K562 (cell line): ENCODE results near the gene PACS2. TPM values are rescaled to one million over a fixed set of nuclear protein-coding genes. Genes with fewer than 3 reads are reported as not detected.

Source experiments
- ATAC-seq: fragments of 200-7000 bp; cut with Tn5 transposase; 3 replicates; pipeline ENCODE4 v1.9.1; 2020; ENCODE audit warnings: moderate library complexity
- BruUV-seq: library from RNA; stranded (reverse); fragments of 400-500 nt; replicated peaks from 2 replicates; lab custom pipeline; 2021; lab: Mats Ljungman, UMichigan
- CTCF ChIA-PET: fragments of 300-600 bp; formaldehyde crosslinking; extraction: SDS; loops from one replicate; lab custom pipeline; 2021; ENCODE audit warnings: low intra/inter-chr PET ratio; lab: Yijun Ruan, JAX
- POLR2A ChIA-PET: fragments of 300-600, 350-650 bp; sonication (Branson Sonifier 250); formaldehyde crosslinking; extraction: SDS; loops from one replicate; lab custom pipeline; 2021; ENCODE audit warnings: antibody characterized with exemption, inconsistent platforms; lab: Yijun Ruan, JAX
- DNase-seq, 4 experiments: peaks; one replicate each; pipeline versions ENCODE4 v3.0.0 to v3.0.0-alpha.2; 2011 to 2018; ENCODE audit warnings: low spot score in 3 of 4, mixed read lengths in 3 of 4; ENCODE audit errors: extremely low read depth in 1 of 4
- FAIRE-seq: peaks from 2 replicates; lab custom pipeline; 2011; peaks lifted over from hg19 to GRCh38; lab: Jason Lieb, UNC
- H2AFZ ChIP-seq: 2 replicates; pipeline ENCODE4 v1.6.0; 2011; ENCODE audit warnings: low read depth, low read length, control low read depth, inconsistent platforms
- H3K27ac ChIP-seq: fragments of 200-600 bp; 3 replicates; pipeline ENCODE4 v1.8.0; 2011; ENCODE audit warnings: low read depth, mild to moderate bottlenecking, control low read depth, inconsistent platforms, low read length, moderate library complexity, mixed read lengths; ENCODE audit errors: extremely low read depth
- H3K27me3 ChIP-seq, 2 experiments: fragments of 300-600 bp in 1 of 2; 2 replicates in 1 of 2; 3 replicates in 1 of 2; pipeline versions ENCODE4 v1.6.0 to v1.8.0; 2011; ENCODE audit warnings: inconsistent platforms in 2 of 2, low read length in 2 of 2, mild to moderate bottlenecking in 1 of 2, mixed read lengths in 1 of 2, moderate library complexity in 1 of 2; ENCODE audit not compliant: control insufficient read depth in 2 of 2, insufficient read depth in 2 of 2
- H3K36me3 ChIP-seq: fragments of 300-600 bp; 3 replicates; pipeline ENCODE4 v1.8.0; 2011; ENCODE audit warnings: mild to moderate bottlenecking, low read length, inconsistent platforms; ENCODE audit not compliant: control insufficient read depth, insufficient read depth
- H3K4me1 ChIP-seq, 2 experiments: fragments of 200-600 bp in 1 of 2; replicated peaks in 1 of 2; 2 replicates in 1 of 2; 3 replicates in 1 of 2; pipeline versions ENCODE4 v1.5.1 to v1.8.0; 2011; ENCODE audit warnings: inconsistent platforms in 2 of 2, low read length in 2 of 2, mild to moderate bottlenecking in 1 of 2, mixed read lengths in 1 of 2, moderate library complexity in 1 of 2; ENCODE audit not compliant: control insufficient read depth in 2 of 2, insufficient read depth in 2 of 2
- H3K4me2 ChIP-seq: 2 replicates; pipeline ENCODE4 v1.6.1; 2011; ENCODE audit warnings: low read length, control low read depth, inconsistent platforms, mixed read lengths; ENCODE audit not compliant: insufficient read depth
- H3K4me3 ChIP-seq: fragments of 200-600 bp; sonication (generic), shearing (Covaris generic); 2 replicates; pipeline ENCODE4 v1.5.1; 2016; ENCODE audit warnings: control low read depth, inconsistent platforms
- H3K79me2 ChIP-seq: fragments of 200-600 bp; 3 replicates; pipeline ENCODE4 v1.8.0; 2011; ENCODE audit warnings: low read length, inconsistent platforms; ENCODE audit not compliant: control insufficient read depth, insufficient read depth
- H3K9ac ChIP-seq, 2 experiments: 2 replicates each; pipeline versions ENCODE4 v1.6.0 to v1.6.1; 2011; ENCODE audit warnings: low read depth in 2 of 2, low read length in 2 of 2, control low read depth in 1 of 2, inconsistent platforms in 1 of 2, mild to moderate bottlenecking in 1 of 2, mixed read lengths in 1 of 2; ENCODE audit not compliant: insufficient read depth in 1 of 2
- H3K9me1 ChIP-seq: one replicate; pipeline ENCODE4 v1.6.0; 2011; ENCODE audit warnings: inconsistent platforms, mild to moderate bottlenecking, low read length, moderate library complexity; ENCODE audit not compliant: control insufficient read depth, insufficient read depth
- H3K9me3 ChIP-seq: replicated peaks from 2 replicates; pipeline ENCODE4 v1.5.1; 2011; ENCODE audit warnings: low read depth, low read length, inconsistent platforms; ENCODE audit not compliant: control insufficient read depth, insufficient read depth
- H4K20me1 ChIP-seq: replicated peaks from 2 replicates; pipeline ENCODE4 v1.6.1; 2011; ENCODE audit warnings: low read length, inconsistent platforms, mixed read lengths; ENCODE audit not compliant: control insufficient read depth, insufficient read depth
- BRF1 ChIP-seq: IDR thresholded peaks from 3 replicates; pipeline ENCODE4 v1.6.1; 2011; ENCODE audit warnings: borderline replicate concordance, mild to moderate bottlenecking; ENCODE audit not compliant: insufficient read length; ENCODE audit errors: extremely low read depth
- FOXO4 ChIP-seq: fragments of 450-650 bp; formaldehyde crosslinking; IDR thresholded peaks from 2 replicates; pipeline ENCODE4 v1.4.0; 2020; ENCODE audit warnings: mild to moderate bottlenecking, moderate library complexity
- LCOR ChIP-seq: sonication (generic); formaldehyde crosslinking; IDR thresholded peaks from 2 replicates; pipeline ENCODE4 v1.8.0; 2022; ENCODE audit warnings: mild to moderate bottlenecking, missing genetic modification reagents
- ZNF41 ChIP-seq: fragments of 250-450 bp; sonication (Bioruptor Pico); conservative IDR thresholded peaks from 2 replicates; pipeline ENCODE4 v1.4.0; 2020; ENCODE audit warnings: mild to moderate bottlenecking
- ZNF639 ChIP-seq, 2 experiments: fragments of 200-800 bp in 1 of 2; sonication (Bioruptor generic) in 1 of 2; sonication (generic) in 1 of 2; formaldehyde crosslinking in 1 of 2; IDR thresholded peaks in 1 of 2; conservative IDR thresholded peaks in 1 of 2; 2 replicates each; pipeline versions ENCODE4 v1.5.0 to v1.6.1; 2016 to 2020; ENCODE audit warnings: missing compliant biosample characterization in 1 of 2, missing genetic modification characterization in 1 of 2, missing genetic modification reagents in 1 of 2
- WGBS: fragments of 100-300 bp; shearing (Covaris generic); methylation state at CpG from one replicate; pipeline ENCODE4 v1.1.6; 2016; ENCODE audit warnings: low coverage, mixed read lengths; ENCODE audit not compliant: insufficient coverage; ENCODE audit errors: missing lambda C conversion rate; 5-methylcytosine and 5-hydroxymethylcytosine counted together
- in situ Hi-C: fragments of 300-500 bp; cut with MboI; formaldehyde crosslinking; loops from 4 replicates; pipeline ENCODE4 v1.15.0; 2018; ENCODE audit warnings: inconsistent platforms, mixed read lengths
- intact Hi-C: fragments of 100-400 bp; cut with micrococcal nuclease; formaldehyde crosslinking; loops from 2 replicates; pipeline ENCODE4 v1.14.2; 2022
- polyA plus RNA-seq, 8 experiments: library from polyadenylated mRNA; depleted of rRNA in 4 of 8; stranded (reverse) in 5 of 8; unstranded in 3 of 8; fragments of >200 nt; fragmentation: Nextera tagmentation in 2 of 8; fragmentation: Illumina TruSeq in 1 of 8; extraction: Ambion mirVana in 2 of 8; extraction: Trizol in 1 of 8; gene quantifications; 2 replicates each; pipeline versions ENCODE4 v1.2.1 to v1.2.3, GENCODE V29; 2011 to 2014; ENCODE audit warnings: inconsistent platforms in 1 of 8, missing spikeins in 1 of 8
- total RNA-seq, 7 experiments: library from RNA; depleted of rRNA in 6 of 7; stranded (reverse); fragments of >200 nt in 6 of 7; fragmentation: Illumina TruSeq in 2 of 7; extraction: Trizol in 2 of 7; gene quantifications; 2 replicates each; pipeline versions ENCODE4 v1.2.1 to v1.2.3, GENCODE V29; 2011 to 2021; ENCODE audit warnings: low replicate concordance in 1 of 7
- TF ChIP-seq, protein P1 (sequence below): fragments of 450-650 bp; IDR thresholded peaks from 2 replicates; pipeline ENCODE4 v1.6.1; 2016; ENCODE audit warnings: mild to moderate bottlenecking, moderate library complexity

Gene PACS2
- total and polyA plus RNA-seq, 9 of the 15 experiments (the other 6 are each of a cell fraction or from before 2014, with no cell fraction given): 0.11 to 20.8 (median 9.9) TPM

DNA sequence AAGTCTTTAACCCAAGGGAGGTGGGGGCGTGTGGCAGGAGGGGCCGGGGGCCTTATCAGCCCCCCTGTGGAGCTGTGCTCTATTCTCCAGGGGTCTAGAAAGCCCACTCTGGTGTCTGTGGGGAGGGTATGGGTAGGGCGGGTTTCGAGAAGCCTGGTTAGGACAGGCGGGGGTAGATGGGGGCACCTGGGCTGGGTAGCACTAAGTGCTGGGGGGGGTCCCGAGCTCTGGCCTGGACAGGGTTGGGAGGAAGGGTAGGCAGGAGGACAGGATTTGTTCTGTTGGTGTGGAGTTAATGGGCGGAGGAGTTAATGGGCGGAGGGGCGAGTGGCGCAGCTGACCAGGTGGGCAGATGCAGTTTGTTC, 2.0 kb downstream of the PACS2 start:
- intact Hi-C loops: no loop called here
- DNase-seq (no peak), FAIRE-seq (no peak), ATAC-seq (no peak)
- H3K4me3 ChIP-seq: no peak overlapping the region
- BruUV-seq: no TSS peak
- no peak overlapping the region; a peak in 1 of 4 replicates for H3K9ac ChIP-seq
- H3K9me1 ChIP-seq: no peaks in the 10 kb centered on the region
- H3K27ac ChIP-seq: no peak overlapping the region
- H3K36me3 ChIP-seq: no peaks in the 10 kb centered on the region
- in situ Hi-C loops: no loop called here
- H4K20me1 ChIP-seq: no peaks in the 10 kb centered on the region
- H3K4me2 ChIP-seq: no peak overlapping the region
- CTCF ChIA-PET: no interaction called here
- POLR2A ChIA-PET: no interaction called here
- no peaks in the 10 kb centered on the region for H3K9me3 ChIP-seq
- no peaks in the 10 kb centered on the region for H3K27me3 ChIP-seq
- H3K4me1 ChIP-seq: peaks cover 6 to 43% of the 10 kb centered on the region in 2 experiments; a peak in 4 of 5 replicates
- H2AFZ ChIP-seq: no peak overlapping the region
- whole genome bisulfite sequencing: 93% methylated on average over 3 of the region's 10 CpGs
- H3K79me2 ChIP-seq: peaks cover 25% of the 10 kb centered on the region
- TF ChIP-seq FOXO4 (CRISPR knock-in tag) (no peak), ZNF41 (CRISPR knock-in tag) (no peak), BRF1 (no peak), LCOR (CRISPR knock-in tag) (no peak), ZNF639 (CRISPR knock-in tag; conservative IDR thresholded peaks at IDR 0.05 in 1 of 2, IDR thresholded peaks at IDR 0.05 in 1 of 2) (no peak)
- TF ChIP-seq, protein P1, sequence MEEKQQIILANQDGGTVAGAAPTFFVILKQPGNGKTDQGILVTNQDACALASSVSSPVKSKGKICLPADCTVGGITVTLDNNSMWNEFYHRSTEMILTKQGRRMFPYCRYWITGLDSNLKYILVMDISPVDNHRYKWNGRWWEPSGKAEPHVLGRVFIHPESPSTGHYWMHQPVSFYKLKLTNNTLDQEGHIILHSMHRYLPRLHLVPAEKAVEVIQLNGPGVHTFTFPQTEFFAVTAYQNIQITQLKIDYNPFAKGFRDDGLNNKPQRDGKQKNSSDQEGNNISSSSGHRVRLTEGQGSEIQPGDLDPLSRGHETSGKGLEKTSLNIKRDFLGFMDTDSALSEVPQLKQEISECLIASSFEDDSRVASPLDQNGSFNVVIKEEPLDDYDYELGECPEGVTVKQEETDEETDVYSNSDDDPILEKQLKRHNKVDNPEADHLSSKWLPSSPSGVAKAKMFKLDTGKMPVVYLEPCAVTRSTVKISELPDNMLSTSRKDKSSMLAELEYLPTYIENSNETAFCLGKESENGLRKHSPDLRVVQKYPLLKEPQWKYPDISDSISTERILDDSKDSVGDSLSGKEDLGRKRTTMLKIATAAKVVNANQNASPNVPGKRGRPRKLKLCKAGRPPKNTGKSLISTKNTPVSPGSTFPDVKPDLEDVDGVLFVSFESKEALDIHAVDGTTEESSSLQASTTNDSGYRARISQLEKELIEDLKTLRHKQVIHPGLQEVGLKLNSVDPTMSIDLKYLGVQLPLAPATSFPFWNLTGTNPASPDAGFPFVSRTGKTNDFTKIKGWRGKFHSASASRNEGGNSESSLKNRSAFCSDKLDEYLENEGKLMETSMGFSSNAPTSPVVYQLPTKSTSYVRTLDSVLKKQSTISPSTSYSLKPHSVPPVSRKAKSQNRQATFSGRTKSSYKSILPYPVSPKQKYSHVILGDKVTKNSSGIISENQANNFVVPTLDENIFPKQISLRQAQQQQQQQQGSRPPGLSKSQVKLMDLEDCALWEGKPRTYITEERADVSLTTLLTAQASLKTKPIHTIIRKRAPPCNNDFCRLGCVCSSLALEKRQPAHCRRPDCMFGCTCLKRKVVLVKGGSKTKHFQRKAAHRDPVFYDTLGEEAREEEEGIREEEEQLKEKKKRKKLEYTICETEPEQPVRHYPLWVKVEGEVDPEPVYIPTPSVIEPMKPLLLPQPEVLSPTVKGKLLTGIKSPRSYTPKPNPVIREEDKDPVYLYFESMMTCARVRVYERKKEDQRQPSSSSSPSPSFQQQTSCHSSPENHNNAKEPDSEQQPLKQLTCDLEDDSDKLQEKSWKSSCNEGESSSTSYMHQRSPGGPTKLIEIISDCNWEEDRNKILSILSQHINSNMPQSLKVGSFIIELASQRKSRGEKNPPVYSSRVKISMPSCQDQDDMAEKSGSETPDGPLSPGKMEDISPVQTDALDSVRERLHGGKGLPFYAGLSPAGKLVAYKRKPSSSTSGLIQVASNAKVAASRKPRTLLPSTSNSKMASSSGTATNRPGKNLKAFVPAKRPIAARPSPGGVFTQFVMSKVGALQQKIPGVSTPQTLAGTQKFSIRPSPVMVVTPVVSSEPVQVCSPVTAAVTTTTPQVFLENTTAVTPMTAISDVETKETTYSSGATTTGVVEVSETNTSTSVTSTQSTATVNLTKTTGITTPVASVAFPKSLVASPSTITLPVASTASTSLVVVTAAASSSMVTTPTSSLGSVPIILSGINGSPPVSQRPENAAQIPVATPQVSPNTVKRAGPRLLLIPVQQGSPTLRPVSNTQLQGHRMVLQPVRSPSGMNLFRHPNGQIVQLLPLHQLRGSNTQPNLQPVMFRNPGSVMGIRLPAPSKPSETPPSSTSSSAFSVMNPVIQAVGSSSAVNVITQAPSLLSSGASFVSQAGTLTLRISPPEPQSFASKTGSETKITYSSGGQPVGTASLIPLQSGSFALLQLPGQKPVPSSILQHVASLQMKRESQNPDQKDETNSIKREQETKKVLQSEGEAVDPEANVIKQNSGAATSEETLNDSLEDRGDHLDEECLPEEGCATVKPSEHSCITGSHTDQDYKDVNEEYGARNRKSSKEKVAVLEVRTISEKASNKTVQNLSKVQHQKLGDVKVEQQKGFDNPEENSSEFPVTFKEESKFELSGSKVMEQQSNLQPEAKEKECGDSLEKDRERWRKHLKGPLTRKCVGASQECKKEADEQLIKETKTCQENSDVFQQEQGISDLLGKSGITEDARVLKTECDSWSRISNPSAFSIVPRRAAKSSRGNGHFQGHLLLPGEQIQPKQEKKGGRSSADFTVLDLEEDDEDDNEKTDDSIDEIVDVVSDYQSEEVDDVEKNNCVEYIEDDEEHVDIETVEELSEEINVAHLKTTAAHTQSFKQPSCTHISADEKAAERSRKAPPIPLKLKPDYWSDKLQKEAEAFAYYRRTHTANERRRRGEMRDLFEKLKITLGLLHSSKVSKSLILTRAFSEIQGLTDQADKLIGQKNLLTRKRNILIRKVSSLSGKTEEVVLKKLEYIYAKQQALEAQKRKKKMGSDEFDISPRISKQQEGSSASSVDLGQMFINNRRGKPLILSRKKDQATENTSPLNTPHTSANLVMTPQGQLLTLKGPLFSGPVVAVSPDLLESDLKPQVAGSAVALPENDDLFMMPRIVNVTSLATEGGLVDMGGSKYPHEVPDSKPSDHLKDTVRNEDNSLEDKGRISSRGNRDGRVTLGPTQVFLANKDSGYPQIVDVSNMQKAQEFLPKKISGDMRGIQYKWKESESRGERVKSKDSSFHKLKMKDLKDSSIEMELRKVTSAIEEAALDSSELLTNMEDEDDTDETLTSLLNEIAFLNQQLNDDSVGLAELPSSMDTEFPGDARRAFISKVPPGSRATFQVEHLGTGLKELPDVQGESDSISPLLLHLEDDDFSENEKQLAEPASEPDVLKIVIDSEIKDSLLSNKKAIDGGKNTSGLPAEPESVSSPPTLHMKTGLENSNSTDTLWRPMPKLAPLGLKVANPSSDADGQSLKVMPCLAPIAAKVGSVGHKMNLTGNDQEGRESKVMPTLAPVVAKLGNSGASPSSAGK: no peak
